Stimulated activated memory B cell treated with anti-CD40 and anti-IgM and Interleukin-4, amounts not matched to agents 10 μg/mL and 1 μg/mL and 100 μg/mL, for 72 hours (primary cell): ENCODE measurements around the gene CRIP2.

Experiments used
- ATAC-seq: fragments of 150-1000 bp; cut with Tn5 transposase; 2 replicates; pipeline ENCODE4 v1.10.0; 2021
- H3K27ac Mint-ChIP-seq: one replicate; pipeline ENCODE4 v1.8.0; 2022; ENCODE audit warnings: mild to moderate bottlenecking, mixed read lengths
- H3K27me3 Mint-ChIP-seq: one replicate; pipeline ENCODE4 v1.8.0; 2022; ENCODE audit warnings: mixed read lengths
- H3K36me3 Mint-ChIP-seq: one replicate; pipeline ENCODE4 v1.8.0; 2022; ENCODE audit warnings: mixed read lengths
- H3K4me1 Mint-ChIP-seq: one replicate; pipeline ENCODE4 v1.8.0; 2022; ENCODE audit warnings: mixed read lengths
- H3K4me3 Mint-ChIP-seq: one replicate; pipeline ENCODE4 v1.8.0; 2022; ENCODE audit warnings: mild to moderate bottlenecking, moderate library complexity, mixed read lengths
- H3K9me3 Mint-ChIP-seq: one replicate; pipeline ENCODE4 v1.8.0; 2022; ENCODE audit warnings: mixed read lengths

Gene CRIP2

DNA sequence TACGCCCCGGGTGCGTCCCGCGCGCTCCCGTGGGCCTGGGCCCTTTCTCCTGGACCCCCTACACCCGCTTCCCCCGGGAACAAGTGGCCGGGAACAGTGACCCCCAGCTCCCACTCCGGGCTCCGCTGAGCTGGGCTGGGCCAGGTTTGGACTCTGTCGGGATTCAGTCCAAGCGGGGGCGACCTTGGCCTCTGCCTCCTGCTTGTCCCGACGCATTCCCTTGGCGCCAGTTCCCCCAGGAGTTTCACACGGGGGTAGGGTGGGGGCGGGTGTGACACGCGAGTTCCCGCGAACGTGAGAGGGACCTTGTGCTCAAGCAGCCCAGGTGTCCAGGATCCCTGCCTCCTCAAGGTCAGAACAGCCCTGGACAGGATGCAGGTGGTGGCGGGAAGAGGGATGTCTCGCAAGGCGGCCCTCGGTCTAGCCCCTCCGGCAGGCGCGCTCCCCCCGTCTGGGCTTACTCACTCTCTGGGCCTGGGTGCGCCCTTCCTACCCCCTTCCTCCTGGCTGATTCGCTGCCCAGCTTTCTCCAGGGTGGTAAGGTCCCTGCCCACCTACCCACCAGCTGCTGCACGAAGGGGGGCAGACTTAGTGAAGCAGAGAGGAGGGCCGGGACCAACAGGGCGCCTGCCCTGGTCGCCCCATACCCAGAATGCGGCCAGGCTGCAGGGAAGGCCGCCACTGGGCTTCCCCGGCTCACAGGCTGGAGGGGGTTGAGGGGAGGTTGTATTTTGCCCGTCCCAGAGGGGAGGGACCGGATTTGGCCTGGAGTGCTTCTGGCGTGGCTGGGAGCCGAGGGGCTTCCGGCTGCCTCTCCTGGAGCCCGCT is 862 bp downstream of the CRIP2 start:
- H3K4me1 Mint-ChIP-seq, result peaks cover 47% of the 10 kb centered on the region
- no peak for ATAC-seq
- H3K27ac Mint-ChIP-seq, result no peak overlapping the region
- peaks cover 4% of the 10 kb centered on the region for H3K9me3 Mint-ChIP-seq
- peaks cover 5% of the 10 kb centered on the region for H3K36me3 Mint-ChIP-seq
- H3K4me3 Mint-ChIP-seq, result peak overlapping the region; percentile 47
- H3K27me3 Mint-ChIP-seq, result peaks cover 9% of the 10 kb centered on the region

DNA sequence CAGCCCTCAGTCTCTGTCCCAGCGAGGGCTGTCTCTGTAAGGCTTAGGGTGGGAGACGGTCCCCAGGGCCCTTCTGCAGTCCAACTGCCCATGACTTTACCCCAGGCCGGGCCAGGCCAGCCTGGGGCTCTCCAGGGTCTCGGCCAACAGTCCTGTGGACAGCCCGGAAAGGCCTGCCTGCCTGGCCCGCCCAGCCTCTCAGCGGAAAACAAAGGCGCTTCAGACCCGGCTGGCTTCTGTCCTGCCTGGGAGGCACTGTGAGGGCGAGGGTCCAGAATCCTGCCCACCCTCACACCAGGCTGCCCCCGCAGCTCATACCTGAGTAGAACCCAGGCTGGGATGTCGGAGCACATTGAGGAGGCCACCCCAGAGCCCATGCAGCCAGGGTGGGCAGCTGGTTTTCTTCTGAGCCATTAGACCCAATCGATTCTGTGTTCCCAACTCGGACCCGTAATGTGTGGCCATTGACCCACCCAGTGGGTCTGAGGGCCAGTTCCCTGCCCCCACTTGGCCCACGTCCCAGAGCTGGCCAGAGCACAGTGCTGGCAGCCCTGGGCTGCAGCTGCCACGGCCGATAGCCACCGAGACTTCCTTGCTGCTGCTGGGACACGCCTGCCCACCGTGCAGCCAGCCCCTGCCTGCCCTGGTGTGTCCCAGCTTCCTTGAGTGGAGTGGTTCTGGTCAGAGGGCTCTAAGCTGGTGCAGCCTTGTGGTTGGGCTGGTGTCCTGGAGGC is 1.6 kb downstream of the CRIP2 start:
- Mint-ChIP-seq H3K4me3 (no peak overlapping the region), H3K9me3 (peaks cover 4% of the 10 kb centered on the region), H3K4me1 (peaks cover 55% of the 10 kb centered on the region), H3K36me3 (peaks cover 5% of the 10 kb centered on the region), H3K27me3 (peaks cover 9% of the 10 kb centered on the region), H3K27ac (no peak overlapping the region)
- no peak for ATAC-seq

DNA sequence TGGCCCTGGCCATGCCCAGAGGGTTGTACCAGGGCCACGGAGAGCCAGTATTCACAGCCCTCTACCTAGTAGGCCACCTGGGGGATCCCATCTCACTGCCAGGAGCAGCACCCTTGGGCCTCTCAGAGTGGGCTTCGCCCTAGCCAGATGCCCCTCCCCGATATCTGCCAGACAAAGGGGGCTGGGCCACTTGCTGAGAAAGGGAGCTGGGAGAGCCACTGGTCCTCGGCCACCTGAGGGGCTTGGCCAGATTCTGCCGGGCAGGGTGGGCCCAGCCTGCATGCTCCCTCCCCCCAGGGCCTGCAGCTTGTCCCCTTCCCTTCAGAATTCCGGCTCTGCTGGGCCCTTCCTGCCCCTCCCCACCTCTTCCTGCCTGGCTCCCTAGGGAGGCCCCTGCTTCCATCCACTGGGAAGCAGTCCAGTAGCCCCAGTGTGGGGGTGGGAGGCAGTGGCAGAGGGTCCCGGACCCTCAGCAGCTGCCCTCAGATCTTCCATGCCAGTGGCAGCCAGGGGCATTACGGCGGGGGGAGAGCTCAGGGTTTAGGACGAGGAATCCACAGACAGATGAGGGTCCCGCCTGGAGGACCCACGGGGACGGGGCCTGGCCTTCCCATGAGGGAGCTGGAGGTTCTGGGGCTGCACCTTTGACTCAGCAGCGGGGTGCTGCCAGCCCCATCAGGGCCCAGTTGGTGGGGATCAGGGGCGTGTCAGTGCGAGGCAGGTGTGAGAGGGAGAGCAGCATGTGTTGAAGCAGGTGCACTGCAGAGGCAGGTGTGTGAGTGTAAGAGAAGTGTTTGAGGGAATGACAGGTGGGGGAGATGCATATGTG is 2.4 kb downstream of the CRIP2 start:
- Mint-ChIP-seq H3K4me3 (peak overlapping the region; percentile 22), H3K36me3 (peaks cover 5% of the 10 kb centered on the region), H3K27ac (peak overlapping the region; percentile 78), H3K9me3 (peaks cover 4% of the 10 kb centered on the region), H3K4me1 (peaks cover 57% of the 10 kb centered on the region), H3K27me3 (peaks cover 9% of the 10 kb centered on the region)
- ATAC-seq, result no peak

DNA sequence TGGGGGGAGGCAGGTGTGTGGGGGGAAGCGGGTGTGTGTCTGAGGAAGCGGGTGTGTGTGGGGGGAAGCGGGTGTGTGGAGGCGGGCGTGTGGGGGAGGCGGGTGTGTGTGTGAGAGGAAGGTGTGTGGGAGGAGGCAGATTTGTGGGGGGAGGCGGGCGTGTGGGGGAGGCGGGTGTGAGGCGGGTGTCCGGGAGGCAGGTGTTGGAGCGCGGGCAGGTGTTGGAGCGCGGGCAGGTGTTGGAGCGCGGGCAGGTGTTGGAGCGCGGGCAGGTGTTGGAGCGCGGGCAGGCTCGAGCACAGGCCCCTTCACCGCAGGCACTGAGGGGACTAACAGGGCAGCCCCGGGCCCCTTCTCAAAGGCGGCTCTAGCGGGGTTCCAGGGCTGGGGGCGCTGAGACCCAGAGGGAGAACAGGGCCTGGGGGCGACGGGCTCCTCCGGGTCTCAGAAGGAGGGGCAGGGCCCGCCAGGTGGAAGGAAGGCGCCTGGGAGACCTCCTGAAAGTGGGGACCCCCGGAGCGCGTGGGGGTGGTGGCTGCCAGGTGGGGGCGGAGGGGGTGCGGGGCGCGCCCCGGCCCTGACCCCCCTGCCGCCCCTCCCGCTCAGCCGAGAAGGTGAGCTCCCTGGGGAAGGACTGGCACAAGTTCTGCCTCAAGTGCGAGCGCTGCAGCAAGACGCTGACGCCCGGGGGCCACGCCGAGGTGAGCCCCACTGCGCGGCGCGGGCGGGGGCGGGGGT is 3.2 kb downstream of the CRIP2 start:
- ATAC-seq, result peak; percentile 37
- H3K4me3 Mint-ChIP-seq, result peak overlapping the region; percentile 29
- H3K27me3 Mint-ChIP-seq, result peaks cover 9% of the 10 kb centered on the region
- H3K9me3 Mint-ChIP-seq, result peaks cover 4% of the 10 kb centered on the region
- peak overlapping the region; percentile 78 for H3K27ac Mint-ChIP-seq
- peaks cover 5% of the 10 kb centered on the region for H3K36me3 Mint-ChIP-seq
- H3K4me1 Mint-ChIP-seq, result peaks cover 60% of the 10 kb centered on the region

DNA sequence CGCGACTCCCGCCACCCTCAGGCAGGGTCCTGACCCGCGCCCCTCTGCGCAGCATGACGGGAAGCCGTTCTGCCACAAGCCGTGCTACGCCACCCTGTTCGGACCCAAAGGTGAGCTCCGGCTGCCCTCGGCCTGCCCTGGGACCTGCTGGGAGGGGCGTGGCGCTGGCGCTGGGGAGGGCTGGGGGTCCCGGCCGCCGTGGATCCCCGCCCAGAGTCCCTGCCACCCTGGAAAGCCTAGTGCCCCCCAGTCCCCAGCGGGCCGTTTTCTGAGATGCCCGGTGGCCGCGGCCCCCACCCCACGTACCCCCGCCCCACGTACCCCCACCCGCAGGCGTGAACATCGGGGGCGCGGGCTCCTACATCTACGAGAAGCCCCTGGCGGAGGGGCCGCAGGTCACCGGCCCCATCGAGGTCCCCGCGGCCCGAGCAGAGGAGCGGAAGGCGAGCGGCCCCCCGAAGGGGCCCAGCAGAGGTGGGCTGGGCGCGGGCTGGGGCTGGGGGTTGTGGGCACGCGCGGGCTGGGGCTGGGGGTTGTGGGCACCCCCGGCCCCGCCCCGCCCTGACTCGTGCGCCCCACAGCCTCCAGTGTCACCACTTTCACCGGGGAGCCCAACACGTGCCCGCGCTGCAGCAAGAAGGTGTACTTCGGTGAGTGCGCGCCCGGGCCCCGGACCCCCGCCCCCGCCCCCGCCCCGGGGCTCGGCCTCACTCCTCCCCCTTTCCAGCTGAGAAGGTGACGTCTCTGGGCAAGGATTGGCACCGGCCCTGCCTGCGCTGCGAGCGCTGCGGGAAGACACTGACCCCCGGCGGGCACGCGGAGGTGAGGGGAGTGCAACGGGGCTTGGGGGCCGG is 4.0 kb downstream of the CRIP2 start:
- ATAC-seq, result no peak
- H3K4me1 Mint-ChIP-seq, result peaks cover 62% of the 10 kb centered on the region
- H3K4me3 Mint-ChIP-seq, result no peak overlapping the region
- H3K9me3 Mint-ChIP-seq, result peaks cover 4% of the 10 kb centered on the region
- no peak overlapping the region for H3K27ac Mint-ChIP-seq
- peaks cover 9% of the 10 kb centered on the region for H3K27me3 Mint-ChIP-seq
- peaks cover 5% of the 10 kb centered on the region for H3K36me3 Mint-ChIP-seq

DNA sequence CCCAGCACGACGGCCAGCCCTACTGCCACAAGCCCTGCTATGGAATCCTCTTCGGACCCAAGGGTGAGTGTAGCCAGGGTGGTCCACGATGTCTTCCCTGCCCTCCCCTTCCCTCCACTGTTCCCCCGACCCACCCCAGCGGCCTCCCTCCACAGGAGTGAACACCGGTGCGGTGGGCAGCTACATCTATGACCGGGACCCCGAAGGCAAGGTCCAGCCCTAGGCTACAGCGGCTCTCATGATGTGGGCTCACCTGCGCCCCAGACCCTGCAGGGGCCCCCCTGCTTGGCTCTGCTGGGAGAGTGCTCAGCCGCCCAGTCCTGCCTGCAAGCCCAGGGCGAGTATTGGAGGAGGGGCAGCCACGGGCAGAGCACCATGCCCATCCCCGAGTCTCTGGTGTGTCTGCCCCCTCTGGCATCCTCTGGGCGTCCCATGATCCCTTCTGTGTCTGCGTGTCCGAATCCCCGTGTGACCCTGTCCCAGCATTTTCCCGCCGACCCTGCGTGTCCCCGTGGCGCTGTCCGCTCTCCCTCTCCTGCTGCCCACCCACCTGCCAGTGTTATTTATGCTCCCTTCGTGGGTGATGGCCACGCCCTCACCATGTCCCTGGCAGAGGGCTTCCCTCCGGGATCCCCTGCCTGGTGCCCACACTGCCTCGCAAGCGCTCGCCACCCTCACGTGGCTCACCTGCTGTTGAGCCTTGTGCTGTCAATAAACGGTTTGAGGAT is 5.0 kb downstream of the CRIP2 start:
- Mint-ChIP-seq H3K4me1 (peaks cover 68% of the 10 kb centered on the region), H3K27me3 (peaks cover 9% of the 10 kb centered on the region), H3K36me3 (peaks cover 5% of the 10 kb centered on the region), H3K27ac (peak overlapping the region; percentile 23), H3K4me3 (peak overlapping the region; percentile 4), H3K9me3 (peaks cover 4% of the 10 kb centered on the region)
- ATAC-seq, result no peak

DNA sequence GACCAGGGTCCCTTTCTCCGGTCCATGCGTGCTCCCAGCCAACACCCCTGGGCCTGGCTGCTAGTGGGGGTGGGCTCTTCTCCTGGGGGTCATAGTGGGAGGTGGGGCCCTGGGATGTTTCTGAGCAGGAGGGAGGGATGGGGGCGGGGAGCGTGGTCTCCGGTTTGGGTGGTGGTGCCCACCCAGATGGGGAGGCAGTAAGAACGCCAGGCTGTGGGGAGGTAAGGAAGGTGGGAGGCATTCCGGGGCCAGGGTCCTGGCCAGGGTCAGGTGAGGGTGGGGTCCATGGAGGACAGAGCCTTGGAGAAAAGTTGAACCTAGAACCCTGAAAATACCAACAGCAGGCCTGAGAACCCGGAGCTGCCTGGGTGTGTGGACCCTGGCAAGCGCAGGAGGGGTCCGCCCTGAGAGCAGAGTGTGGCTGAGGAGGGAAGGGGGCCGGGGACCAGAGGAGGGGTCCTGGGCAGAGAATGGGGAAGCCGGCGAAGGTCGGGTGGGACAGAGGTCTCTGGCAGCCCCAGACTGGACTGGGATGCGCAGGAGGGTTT is 5.7 kb downstream of the CRIP2 start:
- Mint-ChIP-seq H3K4me1 (peaks cover 75% of the 10 kb centered on the region), H3K36me3 (peaks cover 5% of the 10 kb centered on the region), H3K27me3 (peaks cover 9% of the 10 kb centered on the region), H3K4me3 (peak overlapping the region; percentile 4), H3K9me3 (peaks cover 4% of the 10 kb centered on the region), H3K27ac (peak overlapping the region; percentile 97)
- ATAC-seq, result no peak

DNA sequence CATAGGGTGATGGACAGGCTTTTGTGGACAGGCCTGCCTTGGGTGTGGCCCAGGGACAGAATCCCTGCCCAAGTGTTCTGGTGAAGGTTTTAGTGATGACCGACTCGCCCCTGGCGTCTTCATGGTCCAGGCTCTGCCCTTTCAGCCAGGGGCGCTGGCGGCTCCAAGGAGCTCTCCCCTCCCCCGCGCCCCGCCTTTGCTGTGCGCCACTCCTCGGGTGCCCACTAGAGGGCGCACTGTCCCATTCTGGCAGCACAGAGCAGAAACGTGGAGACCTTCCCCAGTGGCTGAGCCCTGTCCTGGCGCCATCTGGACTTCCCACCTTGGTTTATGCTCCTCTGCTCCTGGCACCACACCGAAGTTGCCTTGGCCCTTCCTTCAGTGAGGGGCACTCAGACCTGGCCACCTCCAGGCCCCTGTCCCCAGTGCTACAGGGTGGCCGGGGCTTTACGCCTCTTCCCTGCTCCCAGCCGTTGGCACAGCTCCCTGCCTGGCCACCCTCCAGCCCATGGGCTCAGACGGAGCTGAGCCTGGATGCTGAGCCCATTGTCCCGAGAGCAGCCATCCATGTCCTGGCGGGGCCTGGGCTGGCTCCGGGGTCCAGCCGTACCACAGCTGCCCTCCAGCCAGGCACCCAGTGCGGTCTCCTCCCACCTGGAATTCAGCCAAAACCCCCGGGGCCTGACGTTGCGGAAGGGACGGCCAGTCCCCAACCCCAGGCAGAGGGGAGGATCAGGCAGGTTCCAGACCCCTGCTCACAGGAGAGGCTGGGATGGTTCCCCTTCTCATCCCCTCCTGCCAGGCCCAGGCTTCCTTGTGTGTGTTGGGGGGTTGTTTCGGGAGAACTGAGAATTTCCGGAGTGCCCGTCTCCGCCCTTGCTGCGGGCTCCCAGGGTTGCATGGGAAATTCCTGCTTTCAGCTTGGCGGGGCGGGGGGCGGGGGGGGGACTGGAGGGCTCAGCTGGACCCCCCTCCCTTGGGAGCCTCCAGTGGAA is 6.5 kb downstream of the CRIP2 start:
- Mint-ChIP-seq H3K4me1 (peaks cover 83% of the 10 kb centered on the region), H3K4me3 (peak overlapping the region; percentile 80), H3K36me3 (peaks cover 5% of the 10 kb centered on the region), H3K27me3 (peaks cover 9% of the 10 kb centered on the region), H3K9me3 (peaks cover 4% of the 10 kb centered on the region), H3K27ac (peak overlapping the region; percentile 97)
- ATAC-seq, result peak; percentile 67

DNA sequence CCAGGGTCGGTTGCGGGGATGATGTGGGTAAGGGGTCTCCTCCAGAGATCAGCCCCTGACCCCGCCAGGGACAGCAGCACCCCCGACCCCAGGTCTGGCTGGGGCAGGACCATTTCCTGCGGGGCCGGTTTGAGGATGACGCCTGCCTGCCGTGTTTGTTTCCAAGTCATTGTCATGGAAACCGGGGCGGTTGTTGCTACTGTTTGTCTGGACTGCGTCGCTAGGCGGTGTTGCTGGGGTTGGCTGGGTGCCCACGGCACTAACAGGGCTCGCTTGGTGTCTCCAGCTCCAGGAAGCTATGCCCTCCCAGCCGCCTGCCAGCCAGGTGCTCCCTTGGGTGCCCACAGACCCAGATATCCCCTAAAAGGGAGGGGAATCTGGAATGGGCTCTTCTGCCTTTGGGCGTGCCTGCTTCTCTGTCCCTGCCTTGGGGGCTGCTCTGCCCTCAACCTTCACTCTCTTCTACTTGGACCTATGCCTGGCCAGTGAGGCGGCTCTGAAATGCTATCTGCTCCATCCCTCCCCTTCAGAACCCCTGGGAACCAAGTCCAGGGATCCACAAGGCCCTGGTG is 7.4 kb downstream of the CRIP2 start:
- Mint-ChIP-seq H3K4me3 (peak overlapping the region; percentile 80), H3K27ac (peak overlapping the region; percentile 97), H3K4me1 (peaks cover 85% of the 10 kb centered on the region), H3K36me3 (peaks cover 5% of the 10 kb centered on the region), H3K9me3 (peaks cover 4% of the 10 kb centered on the region), H3K27me3 (peaks cover 8% of the 10 kb centered on the region)
- peak; percentile 67 for ATAC-seq

DNA sequence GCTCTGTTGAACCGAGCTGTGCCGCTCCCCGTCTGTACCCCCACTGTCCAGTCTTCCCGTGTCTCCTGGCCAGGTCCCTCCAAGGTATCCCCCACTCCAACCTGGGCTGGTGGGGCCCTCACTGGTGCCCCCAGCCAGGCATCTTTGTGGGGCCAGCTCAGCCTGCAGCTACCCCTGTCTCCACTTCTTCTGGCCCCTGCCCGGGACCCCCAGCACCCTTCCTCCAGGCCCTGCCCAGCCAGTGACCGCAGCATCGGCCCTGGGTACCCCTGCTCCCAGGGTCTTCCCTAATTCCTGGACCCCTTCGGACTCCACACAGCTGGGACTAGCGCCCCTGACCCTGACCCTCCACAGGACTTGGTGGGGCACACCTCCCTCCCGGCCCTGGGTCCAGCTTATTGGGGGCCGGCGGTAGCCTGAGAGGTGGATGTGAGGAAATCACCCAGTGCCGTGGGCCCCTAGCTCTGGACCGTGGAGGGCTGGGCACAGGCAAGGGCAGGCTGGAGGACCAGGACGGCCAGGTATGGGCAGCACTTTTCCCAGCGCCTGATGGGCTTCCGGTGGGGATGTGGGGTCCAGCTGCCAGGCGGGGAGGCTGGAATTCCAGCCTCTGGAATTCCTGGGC is 8.0 kb downstream of the CRIP2 start:
- H3K27ac Mint-ChIP-seq, result peak overlapping the region; percentile 97
- H3K36me3 Mint-ChIP-seq, result no peaks in the 10 kb centered on the region
- ATAC-seq, result no peak
- peaks cover 79% of the 10 kb centered on the region for H3K4me1 Mint-ChIP-seq
- peaks cover under 1% of the 10 kb centered on the region for H3K9me3 Mint-ChIP-seq
- H3K4me3 Mint-ChIP-seq, result peak overlapping the region; percentile 80
- peaks cover 2% of the 10 kb centered on the region for H3K27me3 Mint-ChIP-seq

DNA sequence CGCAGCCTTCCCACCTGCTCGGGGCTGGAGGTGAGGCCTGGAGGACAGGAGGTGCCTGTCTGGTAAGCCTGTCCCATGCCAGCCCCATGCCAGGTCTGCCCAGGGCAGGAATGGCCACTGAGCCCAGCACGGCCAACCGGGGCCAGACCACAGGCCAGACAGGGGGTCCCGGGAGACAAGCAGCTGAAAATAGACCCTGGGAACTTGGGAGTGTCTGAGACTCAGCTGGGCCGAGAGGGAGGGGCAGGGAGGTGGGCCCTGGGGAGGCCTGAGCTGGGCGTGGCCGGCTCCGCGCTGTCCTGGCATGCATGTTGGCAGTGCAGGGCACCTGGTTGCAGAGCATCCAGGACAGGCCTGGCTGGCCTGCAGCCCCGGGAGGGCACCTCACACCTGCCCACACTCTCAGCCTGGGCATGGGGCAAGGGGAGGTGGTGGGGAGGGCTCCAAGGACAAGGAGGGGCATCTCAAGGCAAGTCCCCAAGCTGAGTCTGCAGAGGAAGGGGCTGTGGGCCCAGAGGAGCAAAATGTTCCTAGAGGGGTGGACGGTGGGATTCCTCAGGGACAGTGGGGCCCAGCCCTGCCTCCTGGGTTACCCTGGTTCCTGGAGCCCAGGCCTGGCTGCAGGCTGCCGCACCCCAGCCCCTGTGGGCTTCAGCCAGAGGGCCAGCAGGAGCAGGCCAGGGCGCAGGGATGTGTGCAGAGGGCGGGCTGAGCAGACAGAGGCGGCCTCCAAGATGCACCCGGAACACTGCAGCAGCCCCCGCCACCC is 8.9 kb downstream of the CRIP2 start:
- H3K27ac Mint-ChIP-seq, result peak overlapping the region; percentile 97
- H3K27me3 Mint-ChIP-seq, result no peaks in the 10 kb centered on the region
- H3K36me3 Mint-ChIP-seq, result peaks cover 2% of the 10 kb centered on the region
- H3K9me3 Mint-ChIP-seq, result no peaks in the 10 kb centered on the region
- no peak for ATAC-seq
- no peak overlapping the region for H3K4me3 Mint-ChIP-seq
- H3K4me1 Mint-ChIP-seq, result peaks cover 79% of the 10 kb centered on the region
